Glutamatergic neuron (in vitro differentiated cells): ENCODE measurements around the gene CCDC85A. TPM values are rescaled to one million over a fixed set of nuclear protein-coding genes. Genes with fewer than 3 reads are reported as not detected.

Experiments
- DNase-seq: peaks from one replicate; pipeline ENCODE4 v3.0.0; 2022
- H3K27ac Mint-ChIP-seq: one replicate; pipeline ENCODE4 v1.8.0; 2020; ENCODE audit warnings: mild to moderate bottlenecking, mixed read lengths, inconsistent platforms; ENCODE audit not compliant: unreplicated experiment
- H3K27me3 Mint-ChIP-seq: one replicate; pipeline ENCODE4 v1.8.0; 2020; ENCODE audit warnings: mild to moderate bottlenecking, moderate library complexity, mixed read lengths, inconsistent platforms; ENCODE audit not compliant: unreplicated experiment
- H3K36me3 Mint-ChIP-seq: one replicate; pipeline ENCODE4 v1.8.0; 2020; ENCODE audit warnings: mild to moderate bottlenecking, mixed read lengths, inconsistent platforms; ENCODE audit not compliant: unreplicated experiment
- H3K4me1 Mint-ChIP-seq: one replicate; pipeline ENCODE4 v1.8.0; 2020; ENCODE audit warnings: mild to moderate bottlenecking, low read depth, mixed read lengths, inconsistent platforms; ENCODE audit not compliant: unreplicated experiment
- H3K4me3 Mint-ChIP-seq: one replicate; pipeline ENCODE4 v1.8.0; 2020; ENCODE audit warnings: mild to moderate bottlenecking, mixed read lengths, inconsistent platforms; ENCODE audit not compliant: unreplicated experiment
- H3K9me3 Mint-ChIP-seq: one replicate; pipeline ENCODE4 v1.8.0; 2020; ENCODE audit warnings: mild to moderate bottlenecking, moderate library complexity, mixed read lengths, inconsistent platforms; ENCODE audit not compliant: unreplicated experiment
- CTCF ChIP-seq: fragments of 200-600 bp; sonication (generic); IDR thresholded peaks from one replicate; pipeline ENCODE4 v1.5.0; 2021; ENCODE audit not compliant: partially characterized antibody, unreplicated experiment
- total RNA-seq: library from RNA; stranded (reverse); fragmentation: NEBNext Ultra II Directional; extraction: Animal tissue kit (Norgen Biotek cat#: 25700); gene quantifications from one replicate; pipeline ENCODE4 v1.2.1, GENCODE V29; 2021; ENCODE audit not compliant: unreplicated experiment

CCDC85A gene
- total RNA-seq, 1 donor from 2014 or later, result 12.1 TPM

- TF ChIP-seq CTCF, result no peak
- Mint-ChIP-seq H3K4me3 (no peak overlapping the region), H3K27me3 (no peaks in the 10 kb centered on the region), H3K36me3 (no peaks in the 10 kb centered on the region), H3K27ac (no peak overlapping the region), H3K4me1 (no peaks in the 10 kb centered on the region), H3K9me3 (no peaks in the 10 kb centered on the region)
- DNase-seq, result no peak
Measured at GRCh38 chr2:56268856-56269255, 85.1 kb downstream of the CCDC85A start.

GRCh38 chr2:56271275-56271674, 87.5 kb downstream of the CCDC85A start:
- no peaks in the 10 kb centered on the region for H3K27me3 Mint-ChIP-seq
- no peaks in the 10 kb centered on the region for H3K36me3 Mint-ChIP-seq
- H3K4me1 Mint-ChIP-seq, result no peaks in the 10 kb centered on the region

GRCh38 chr2:56285224-56285623, 101.4 kb downstream of the CCDC85A start:
- Mint-ChIP-seq H3K27me3 (peaks cover 3% of the 10 kb centered on the region), H3K4me3 (no peak overlapping the region), H3K36me3 (no peaks in the 10 kb centered on the region), H3K27ac (no peak overlapping the region), H3K4me1 (peaks cover 14% of the 10 kb centered on the region), H3K9me3 (peaks cover 1% of the 10 kb centered on the region)
- no peak for DNase-seq
- no peak for TF ChIP-seq CTCF

More at GRCh38 chr2:56271275-56271674, 87.5 kb downstream of the CCDC85A start:
- no peak for DNase-seq
- no peak overlapping the region for H3K27ac Mint-ChIP-seq
- no peak overlapping the region for H3K4me3 Mint-ChIP-seq
- no peaks in the 10 kb centered on the region for H3K9me3 Mint-ChIP-seq
- TF ChIP-seq CTCF, result no peak

GRCh38 chr2:56286936-56287335, 103.1 kb downstream of the CCDC85A start:
- H3K9me3 Mint-ChIP-seq, result peaks cover 1% of the 10 kb centered on the region
- TF ChIP-seq CTCF, result no peak
- peaks cover 18% of the 10 kb centered on the region for H3K4me1 Mint-ChIP-seq
- no peaks in the 10 kb centered on the region for H3K36me3 Mint-ChIP-seq
- H3K4me3 Mint-ChIP-seq, result no peak overlapping the region
- DNase-seq, result no peak
- peaks cover 3% of the 10 kb centered on the region for H3K27me3 Mint-ChIP-seq
- H3K27ac Mint-ChIP-seq, result no peak overlapping the region

GRCh38 chr2:56287508-56287907, 103.7 kb downstream of the CCDC85A start:
- H3K27ac Mint-ChIP-seq, result no peak overlapping the region
- TF ChIP-seq CTCF, result no peak

More at GRCh38 chr2:56287508-56287907, 103.7 kb downstream of the CCDC85A start:
- DNase-seq, result no peak
- Mint-ChIP-seq H3K36me3 (no peaks in the 10 kb centered on the region), H3K4me1 (peaks cover 18% of the 10 kb centered on the region), H3K27me3 (peaks cover 3% of the 10 kb centered on the region), H3K9me3 (peaks cover 1% of the 10 kb centered on the region), H3K4me3 (no peak overlapping the region)
